ENCODE results near the gene ABCG1. TPM values are rescaled to one million over a fixed set of nuclear protein-coding genes. Genes with fewer than 3 reads are reported as not detected.

Gene ABCG1
- polyA plus RNA-seq, 1 donor from 2014 or later: 14.2 TPM

DNA sequence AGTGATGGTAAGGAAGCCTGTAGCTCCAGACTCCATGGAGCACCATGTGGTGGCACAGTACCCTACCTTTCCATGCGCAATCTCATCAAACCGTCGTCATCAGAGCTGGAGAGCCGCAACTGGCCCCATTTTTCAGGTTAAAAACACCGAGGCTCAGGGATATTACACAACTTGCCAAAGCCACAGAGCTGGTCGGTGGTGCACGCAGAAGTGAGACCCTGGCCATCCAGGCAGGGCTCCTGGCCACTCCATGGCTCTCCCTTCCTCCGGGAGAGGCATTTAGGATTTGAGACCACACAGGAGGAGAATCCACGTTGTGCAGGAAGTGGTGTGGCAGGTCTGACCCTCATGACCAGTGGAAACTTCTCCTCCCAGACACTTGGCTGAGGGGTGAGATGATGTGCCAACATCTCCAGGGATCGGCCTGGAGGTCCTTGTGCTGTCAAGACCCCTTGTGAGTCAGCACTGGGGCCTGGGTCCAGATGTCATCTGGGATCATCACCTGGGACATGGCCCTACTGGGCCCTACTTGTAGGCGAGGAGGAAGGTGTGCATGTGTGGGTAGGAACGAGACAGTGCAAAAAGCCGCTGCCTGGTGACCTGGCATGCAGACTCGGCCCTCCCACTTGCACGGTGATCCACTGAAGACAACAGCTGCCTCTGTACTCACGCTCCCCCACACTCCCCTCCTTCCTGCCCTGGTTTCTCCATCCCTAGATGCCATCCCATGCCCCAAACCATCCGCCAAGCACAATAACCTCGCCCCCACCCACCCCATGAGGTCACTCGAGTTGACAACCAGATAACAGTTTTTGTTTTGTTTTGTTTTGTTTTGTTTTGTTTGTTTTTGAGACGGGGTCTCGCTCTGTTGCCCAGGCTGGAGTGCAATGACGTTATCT, 85.9 kb downstream of the ABCG1 start:
- Histone ChIP-seq H3K4me2 (ENCODE audit: low read length) (no peak overlapping the region), H3K9me3 (ENCODE audit: low read length) (no peaks in the 10 kb centered on the region), H3K9me2 (ENCODE audit: insufficient read depth, low read length) (no peaks in the 10 kb centered on the region), H3K79me2 (replicated peaks; ENCODE audit: insufficient read depth, low read length) (no peaks in the 10 kb centered on the region), H3K9ac (ENCODE audit: low read length) (no peak overlapping the region), H3K27me3 (ENCODE audit: insufficient read depth, low read depth, low read length) (no peaks in the 10 kb centered on the region), H3K4me3 (ENCODE audit: low read length) (no peak overlapping the region), H3F3A (ENCODE audit: insufficient read depth, low read length, poor library complexity, severe bottlenecking) (no peaks in the 10 kb centered on the region), H2AFZ (ENCODE audit: low read depth, low read length) (no peak overlapping the region), H4K20me1 (ENCODE audit: insufficient read depth) (no peaks in the 10 kb centered on the region), H3K36me3 (ENCODE audit: insufficient read depth, low read length) (no peaks in the 10 kb centered on the region), H3K27ac (ENCODE audit: low read length) (no peak overlapping the region)
- TF ChIP-seq, protein P1, sequence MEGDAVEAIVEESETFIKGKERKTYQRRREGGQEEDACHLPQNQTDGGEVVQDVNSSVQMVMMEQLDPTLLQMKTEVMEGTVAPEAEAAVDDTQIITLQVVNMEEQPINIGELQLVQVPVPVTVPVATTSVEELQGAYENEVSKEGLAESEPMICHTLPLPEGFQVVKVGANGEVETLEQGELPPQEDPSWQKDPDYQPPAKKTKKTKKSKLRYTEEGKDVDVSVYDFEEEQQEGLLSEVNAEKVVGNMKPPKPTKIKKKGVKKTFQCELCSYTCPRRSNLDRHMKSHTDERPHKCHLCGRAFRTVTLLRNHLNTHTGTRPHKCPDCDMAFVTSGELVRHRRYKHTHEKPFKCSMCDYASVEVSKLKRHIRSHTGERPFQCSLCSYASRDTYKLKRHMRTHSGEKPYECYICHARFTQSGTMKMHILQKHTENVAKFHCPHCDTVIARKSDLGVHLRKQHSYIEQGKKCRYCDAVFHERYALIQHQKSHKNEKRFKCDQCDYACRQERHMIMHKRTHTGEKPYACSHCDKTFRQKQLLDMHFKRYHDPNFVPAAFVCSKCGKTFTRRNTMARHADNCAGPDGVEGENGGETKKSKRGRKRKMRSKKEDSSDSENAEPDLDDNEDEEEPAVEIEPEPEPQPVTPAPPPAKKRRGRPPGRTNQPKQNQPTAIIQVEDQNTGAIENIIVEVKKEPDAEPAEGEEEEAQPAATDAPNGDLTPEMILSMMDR (IDR thresholded peaks at IDR 0.05; ENCODE audit: poor library complexity, severe bottlenecking): no peak
- no peak for TF ChIP-seq EZH2 (IDR thresholded peaks at IDR 0.05; ENCODE audit: borderline replicate concordance, insufficient read depth, low read length, poor library complexity, severe bottlenecking)
- no peak for TF ChIP-seq RAD21 (conservative IDR thresholded peaks at IDR 0.05)
- TF ChIP-seq, protein P2, sequence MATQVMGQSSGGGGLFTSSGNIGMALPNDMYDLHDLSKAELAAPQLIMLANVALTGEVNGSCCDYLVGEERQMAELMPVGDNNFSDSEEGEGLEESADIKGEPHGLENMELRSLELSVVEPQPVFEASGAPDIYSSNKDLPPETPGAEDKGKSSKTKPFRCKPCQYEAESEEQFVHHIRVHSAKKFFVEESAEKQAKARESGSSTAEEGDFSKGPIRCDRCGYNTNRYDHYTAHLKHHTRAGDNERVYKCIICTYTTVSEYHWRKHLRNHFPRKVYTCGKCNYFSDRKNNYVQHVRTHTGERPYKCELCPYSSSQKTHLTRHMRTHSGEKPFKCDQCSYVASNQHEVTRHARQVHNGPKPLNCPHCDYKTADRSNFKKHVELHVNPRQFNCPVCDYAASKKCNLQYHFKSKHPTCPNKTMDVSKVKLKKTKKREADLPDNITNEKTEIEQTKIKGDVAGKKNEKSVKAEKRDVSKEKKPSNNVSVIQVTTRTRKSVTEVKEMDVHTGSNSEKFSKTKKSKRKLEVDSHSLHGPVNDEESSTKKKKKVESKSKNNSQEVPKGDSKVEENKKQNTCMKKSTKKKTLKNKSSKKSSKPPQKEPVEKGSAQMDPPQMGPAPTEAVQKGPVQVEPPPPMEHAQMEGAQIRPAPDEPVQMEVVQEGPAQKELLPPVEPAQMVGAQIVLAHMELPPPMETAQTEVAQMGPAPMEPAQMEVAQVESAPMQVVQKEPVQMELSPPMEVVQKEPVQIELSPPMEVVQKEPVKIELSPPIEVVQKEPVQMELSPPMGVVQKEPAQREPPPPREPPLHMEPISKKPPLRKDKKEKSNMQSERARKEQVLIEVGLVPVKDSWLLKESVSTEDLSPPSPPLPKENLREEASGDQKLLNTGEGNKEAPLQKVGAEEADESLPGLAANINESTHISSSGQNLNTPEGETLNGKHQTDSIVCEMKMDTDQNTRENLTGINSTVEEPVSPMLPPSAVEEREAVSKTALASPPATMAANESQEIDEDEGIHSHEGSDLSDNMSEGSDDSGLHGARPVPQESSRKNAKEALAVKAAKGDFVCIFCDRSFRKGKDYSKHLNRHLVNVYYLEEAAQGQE (IDR thresholded peaks at IDR 0.05; ENCODE audit: borderline replicate concordance): no peak

DNA sequence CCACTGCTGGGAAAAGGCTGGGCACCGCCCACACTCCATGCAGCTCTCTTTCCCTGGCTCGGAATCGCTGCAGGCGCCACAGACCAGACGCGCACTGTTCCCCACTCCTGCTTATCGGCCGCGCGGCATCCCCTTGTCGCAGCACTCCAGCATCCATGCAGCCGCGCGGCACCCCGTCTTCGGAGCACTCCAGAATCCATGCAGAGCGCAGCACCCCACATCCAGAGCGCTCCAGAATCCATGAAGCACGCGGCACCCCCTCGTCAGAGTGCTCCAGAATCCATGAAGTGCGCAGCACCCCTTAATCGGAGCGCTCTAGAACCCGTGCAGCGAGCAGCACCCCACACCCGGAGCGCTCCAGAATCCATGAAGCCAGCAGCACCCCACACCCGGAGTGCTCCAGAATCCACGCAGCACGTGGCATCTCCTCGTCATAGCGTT, 86.8 kb downstream of the ABCG1 start:
- Histone ChIP-seq H3K79me2 (replicated peaks; ENCODE audit: insufficient read depth, low read length) (no peaks in the 10 kb centered on the region), H4K20me1 (ENCODE audit: insufficient read depth) (no peaks in the 10 kb centered on the region), H3K9me2 (ENCODE audit: insufficient read depth, low read length) (no peaks in the 10 kb centered on the region), H3K4me2 (ENCODE audit: low read length) (no peak overlapping the region), H3F3A (ENCODE audit: insufficient read depth, low read length, poor library complexity, severe bottlenecking) (no peaks in the 10 kb centered on the region), H2AFZ (ENCODE audit: low read depth, low read length) (no peak overlapping the region), H3K9ac (ENCODE audit: low read length) (no peak overlapping the region), H3K4me3 (ENCODE audit: low read length) (no peak overlapping the region), H3K36me3 (ENCODE audit: insufficient read depth, low read length) (no peaks in the 10 kb centered on the region), H3K27me3 (ENCODE audit: insufficient read depth, low read depth, low read length) (no peaks in the 10 kb centered on the region), H3K27ac (ENCODE audit: low read length) (no peak overlapping the region), H3K9me3 (ENCODE audit: low read length) (no peaks in the 10 kb centered on the region)
- TF ChIP-seq, protein P2 (IDR thresholded peaks at IDR 0.05; ENCODE audit: borderline replicate concordance): no peak
- no peak for TF ChIP-seq POLR2AphosphoS5 (IDR thresholded peaks at IDR 0.05)
- no peak for TF ChIP-seq MXI1 (conservative IDR thresholded peaks at IDR 0.05; ENCODE audit: poor library complexity, severe bottlenecking)
- TF ChIP-seq TAF1 (IDR thresholded peaks at IDR 0.05; ENCODE audit: low read depth): no peak
- no peak for TF ChIP-seq EZH2 (IDR thresholded peaks at IDR 0.05; ENCODE audit: borderline replicate concordance, insufficient read depth, low read length, poor library complexity, severe bottlenecking)
- TF ChIP-seq, protein P1 (IDR thresholded peaks at IDR 0.05; ENCODE audit: poor library complexity, severe bottlenecking): no peak
- TF ChIP-seq RAD21 (conservative IDR thresholded peaks at IDR 0.05): no peak
- TF ChIP-seq SMC3 (conservative IDR thresholded peaks at IDR 0.05; ENCODE audit: poor library complexity): no peak
- no peak for TF ChIP-seq EP300 (conservative IDR thresholded peaks at IDR 0.05; ENCODE audit: poor library complexity, severe bottlenecking)
